HepG2 (cell line): ENCODE measurements around the gene SPPL3. TPM values are rescaled to one million over a fixed set of nuclear protein-coding genes. Genes with fewer than 3 reads are reported as not detected.
A peak's percentile ranks its signal among the peaks of the same experiment; 100 is the strongest.

Experiments
- ARNT2 ChIP-seq: sonication (generic); formaldehyde crosslinking; IDR thresholded peaks from 2 replicates; pipeline ENCODE4 v1.8.0; 2022; ENCODE audit warnings: mild to moderate bottlenecking, low read depth, missing genetic modification reagents, moderate library complexity
- EHMT2 ChIP-seq: fragments of 200-600 bp; sonication (generic); IDR thresholded peaks from 2 replicates; pipeline ENCODE4 v1.7.0; 2017; ENCODE audit warnings: antibody characterized with exemption, low read depth, low read length, borderline replicate concordance
- HNF4A ChIP-seq: sonication (generic); formaldehyde crosslinking; IDR thresholded peaks from 2 replicates; pipeline ENCODE4 v1.4.0; 2020; ENCODE audit warnings: missing genetic modification reagents
- HNRNPLL ChIP-seq: fragments of 200-400 bp; formaldehyde crosslinking; IDR thresholded peaks from 2 replicates; pipeline ENCODE4 v1.6.1; 2017; ENCODE audit warnings: mild to moderate bottlenecking, low read depth, low read length; ENCODE audit not compliant: poor library complexity, severe bottlenecking
- ISL2 ChIP-seq: sonication (generic); formaldehyde crosslinking; IDR thresholded peaks from 2 replicates; pipeline ENCODE4 v1.5.0; 2020; ENCODE audit warnings: missing genetic modification reagents
- KMT2B ChIP-seq: IDR thresholded peaks from 2 replicates; pipeline ENCODE4 v1.6.1; 2016; ENCODE audit warnings: missing genetic modification reagents, missing compliant biosample characterization
- PAF1 ChIP-seq: IDR thresholded peaks from 2 replicates; pipeline ENCODE4 v1.6.1; 2016; ENCODE audit warnings: missing genetic modification reagents, missing compliant biosample characterization
- PCBP1 ChIP-seq: fragments of 200-400 bp; formaldehyde crosslinking; IDR thresholded peaks from 2 replicates; pipeline ENCODE4 v1.6.1; 2017; ENCODE audit warnings: mild to moderate bottlenecking, low read depth, low read length, borderline replicate concordance
- PREB ChIP-seq: sonication (generic); formaldehyde crosslinking; IDR thresholded peaks from 2 replicates; pipeline ENCODE4 v1.4.0; 2020; ENCODE audit warnings: missing genetic modification reagents
- RBAK ChIP-seq: sonication (generic); formaldehyde crosslinking; IDR thresholded peaks from 2 replicates; pipeline ENCODE4 v1.5.1; 2020; ENCODE audit warnings: mild to moderate bottlenecking, missing genetic modification reagents
- TP53 ChIP-seq: sonication (generic); formaldehyde crosslinking; conservative IDR thresholded peaks from 2 replicates; pipeline ENCODE4 v1.4.0; 2020; ENCODE audit warnings: missing genetic modification reagents
- ZBTB7B ChIP-seq: sonication (generic); formaldehyde crosslinking; IDR thresholded peaks from 2 replicates; pipeline ENCODE4 v1.4.0; 2020; ENCODE audit warnings: missing genetic modification reagents
- ZNF331 ChIP-seq: sonication (generic); formaldehyde crosslinking; IDR thresholded peaks from 2 replicates; pipeline ENCODE4 v1.4.0; 2020; ENCODE audit warnings: missing genetic modification reagents
- ZNF543 ChIP-seq: sonication (generic); formaldehyde crosslinking; IDR thresholded peaks from 2 replicates; pipeline ENCODE4 v1.4.0; 2020; ENCODE audit warnings: mild to moderate bottlenecking, missing genetic modification reagents
- ZNF547 ChIP-seq: sonication (generic); formaldehyde crosslinking; IDR thresholded peaks from 2 replicates; pipeline ENCODE4 v1.5.1; 2020; ENCODE audit warnings: mild to moderate bottlenecking, missing genetic modification reagents
- ZNF549 ChIP-seq: sonication (generic); formaldehyde crosslinking; IDR thresholded peaks from 2 replicates; pipeline ENCODE4 v1.5.0; 2020; ENCODE audit warnings: missing genetic modification reagents
- ZNF839 ChIP-seq: sonication (generic); formaldehyde crosslinking; IDR thresholded peaks from 2 replicates; pipeline ENCODE4 v1.4.0; 2020; ENCODE audit warnings: missing genetic modification reagents, mild to moderate bottlenecking, borderline replicate concordance
- ZNF891 ChIP-seq: sonication (generic); formaldehyde crosslinking; IDR thresholded peaks from 2 replicates; pipeline ENCODE4 v1.5.0; 2020; ENCODE audit warnings: mild to moderate bottlenecking, missing genetic modification reagents
- ZSCAN20 ChIP-seq: sonication (generic); formaldehyde crosslinking; IDR thresholded peaks from 2 replicates; pipeline ENCODE4 v1.4.0; 2020; ENCODE audit warnings: missing genetic modification reagents, mild to moderate bottlenecking, borderline replicate concordance
- polyA plus RNA-seq, 8 experiments: library from polyadenylated mRNA; depleted of rRNA in 3 of 8; stranded (reverse) in 7 of 8; unstranded in 1 of 8; fragments of >200 nt; fragmentation: Illumina TruSeq in 4 of 8; extraction: Trizol in 4 of 8; gene quantifications; 2 replicates each; pipeline versions ENCODE4 v1.2.1 to v1.2.3, GENCODE V29; 2011 to 2016; ENCODE audit warnings: low read depth in 4 of 8, missing spikeins in 1 of 8, mixed read lengths in 1 of 8; ENCODE audit not compliant: insufficient read depth in 1 of 8
- total RNA-seq, 5 experiments: library from RNA; depleted of rRNA; stranded (reverse); fragments of >200 nt; fragmentation: Illumina TruSeq; extraction: Trizol; gene quantifications; 2 replicates each; pipeline ENCODE4 v1.2.3, GENCODE V29; 2016; ENCODE audit warnings: low read depth in 1 of 5
- TF ChIP-seq, protein P1 (sequence below): sonication (generic); formaldehyde crosslinking; IDR thresholded peaks from 2 replicates; pipeline ENCODE4 v1.5.0; 2020; ENCODE audit warnings: missing genetic modification reagents
- TF ChIP-seq, protein P2 (sequence below): sonication (generic); formaldehyde crosslinking; conservative IDR thresholded peaks from 2 replicates; pipeline ENCODE4 v1.4.0; 2020; ENCODE audit warnings: mild to moderate bottlenecking, missing genetic modification reagents, moderate library complexity
- TF ChIP-seq, protein P3 (sequence below): sonication (generic); formaldehyde crosslinking; IDR thresholded peaks from 2 replicates; pipeline ENCODE4 v1.4.0; 2020; ENCODE audit warnings: missing genetic modification reagents

The SPPL3 gene
- total and polyA plus RNA-seq, 2 of the 13 experiments (the other 11 are each of a cell fraction or from before 2014, with no cell fraction given): 8.9 to 9.1 TPM

DNA sequence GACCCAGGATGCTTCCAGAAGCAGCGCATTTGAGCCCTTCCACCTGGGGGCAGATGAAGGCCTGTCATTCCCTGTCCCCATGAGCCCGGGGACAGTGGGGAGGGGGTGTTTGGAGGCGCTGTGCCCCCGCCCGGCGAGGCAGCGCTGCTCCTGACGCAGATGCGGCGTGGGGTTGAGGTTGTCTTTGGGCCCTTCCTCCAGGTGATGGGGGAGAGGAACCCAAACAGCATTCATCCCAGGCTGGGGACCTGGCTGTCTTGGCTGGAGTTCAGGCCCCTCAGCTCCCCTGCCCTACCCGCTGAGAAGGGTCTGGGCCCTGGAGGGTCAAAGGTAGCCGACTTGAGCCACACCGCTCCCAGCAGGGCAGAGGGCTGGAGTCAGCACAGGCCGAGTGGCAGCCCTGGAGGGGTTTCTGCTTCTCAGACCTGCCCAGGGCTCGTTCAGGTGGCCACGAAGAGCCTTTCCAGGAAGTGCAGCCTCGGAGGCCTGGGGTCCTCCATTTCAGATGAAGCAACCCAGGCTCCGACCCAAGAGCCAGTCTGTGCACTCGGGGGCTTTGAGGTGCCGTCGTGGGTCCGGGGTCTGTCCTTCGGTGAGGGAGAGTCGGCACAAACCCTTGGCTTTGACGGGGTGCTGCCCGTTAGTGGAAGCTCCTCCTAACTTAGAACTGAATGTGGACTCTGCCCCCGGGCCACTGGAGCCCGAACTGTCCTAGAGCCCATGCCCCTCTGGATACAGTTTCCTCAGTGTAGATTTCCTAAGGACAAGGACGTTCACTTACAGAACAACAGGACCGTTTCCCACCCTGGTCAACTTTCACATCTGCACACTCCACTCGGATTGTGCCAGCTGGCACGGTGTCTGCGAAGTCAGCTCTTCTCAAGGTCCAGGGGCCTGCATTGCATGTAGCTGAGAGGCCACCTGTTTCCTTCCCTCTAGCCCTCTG lies 162.4 kb downstream of the SPPL3 start (continued):
- 0 out of 2 replicates have a peak, but pooled peaks have one; percentile 23 for TF ChIP-seq ZNF331 (CRISPR knock-in tag)
- no peak for TF ChIP-seq ZNF891 (CRISPR knock-in tag)
- no peak for TF ChIP-seq ZNF543 (CRISPR knock-in tag)
- peak; percentile 90; the same call in 1 of the 2 replicates for TF ChIP-seq ZNF549 (CRISPR knock-in tag)
- no peak for TF ChIP-seq PCBP1
- TF ChIP-seq ZNF547 (CRISPR knock-in tag): no peak; the same call in 1 of the 2 replicates
- TF ChIP-seq ARNT2 (CRISPR knock-in tag): no peak
- no peak for TF ChIP-seq EHMT2
- TF ChIP-seq ISL2 (CRISPR knock-in tag): no peak
- TF ChIP-seq PREB (CRISPR knock-in tag): no peak
- TF ChIP-seq KMT2B (CRISPR knock-in tag): no peak
- peak; percentile 27; the same call in 1 of the 2 replicates for TF ChIP-seq ZBTB7B (CRISPR knock-in tag)
- no peak for TF ChIP-seq HNRNPLL
- TF ChIP-seq PAF1 (CRISPR knock-in tag): no peak
- TF ChIP-seq, protein P1, sequence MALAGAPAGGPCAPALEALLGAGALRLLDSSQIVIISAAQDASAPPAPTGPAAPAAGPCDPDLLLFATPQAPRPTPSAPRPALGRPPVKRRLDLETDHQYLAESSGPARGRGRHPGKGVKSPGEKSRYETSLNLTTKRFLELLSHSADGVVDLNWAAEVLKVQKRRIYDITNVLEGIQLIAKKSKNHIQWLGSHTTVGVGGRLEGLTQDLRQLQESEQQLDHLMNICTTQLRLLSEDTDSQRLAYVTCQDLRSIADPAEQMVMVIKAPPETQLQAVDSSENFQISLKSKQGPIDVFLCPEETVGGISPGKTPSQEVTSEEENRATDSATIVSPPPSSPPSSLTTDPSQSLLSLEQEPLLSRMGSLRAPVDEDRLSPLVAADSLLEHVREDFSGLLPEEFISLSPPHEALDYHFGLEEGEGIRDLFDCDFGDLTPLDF (CRISPR knock-in tag): 0 out of 2 replicates have a peak, but pooled peaks have one; percentile 30
- peak; percentile 87 for TF ChIP-seq HNF4A (CRISPR knock-in tag)
- no peak for TF ChIP-seq RBAK (CRISPR knock-in tag)
- TF ChIP-seq TP53 (CRISPR knock-in tag): 0 out of 2 replicates have a peak, but pooled peaks have one; percentile 30
- TF ChIP-seq ZSCAN20 (CRISPR knock-in tag): no peak
- no peak for TF ChIP-seq ZNF839 (CRISPR knock-in tag)
- TF ChIP-seq, protein P2, sequence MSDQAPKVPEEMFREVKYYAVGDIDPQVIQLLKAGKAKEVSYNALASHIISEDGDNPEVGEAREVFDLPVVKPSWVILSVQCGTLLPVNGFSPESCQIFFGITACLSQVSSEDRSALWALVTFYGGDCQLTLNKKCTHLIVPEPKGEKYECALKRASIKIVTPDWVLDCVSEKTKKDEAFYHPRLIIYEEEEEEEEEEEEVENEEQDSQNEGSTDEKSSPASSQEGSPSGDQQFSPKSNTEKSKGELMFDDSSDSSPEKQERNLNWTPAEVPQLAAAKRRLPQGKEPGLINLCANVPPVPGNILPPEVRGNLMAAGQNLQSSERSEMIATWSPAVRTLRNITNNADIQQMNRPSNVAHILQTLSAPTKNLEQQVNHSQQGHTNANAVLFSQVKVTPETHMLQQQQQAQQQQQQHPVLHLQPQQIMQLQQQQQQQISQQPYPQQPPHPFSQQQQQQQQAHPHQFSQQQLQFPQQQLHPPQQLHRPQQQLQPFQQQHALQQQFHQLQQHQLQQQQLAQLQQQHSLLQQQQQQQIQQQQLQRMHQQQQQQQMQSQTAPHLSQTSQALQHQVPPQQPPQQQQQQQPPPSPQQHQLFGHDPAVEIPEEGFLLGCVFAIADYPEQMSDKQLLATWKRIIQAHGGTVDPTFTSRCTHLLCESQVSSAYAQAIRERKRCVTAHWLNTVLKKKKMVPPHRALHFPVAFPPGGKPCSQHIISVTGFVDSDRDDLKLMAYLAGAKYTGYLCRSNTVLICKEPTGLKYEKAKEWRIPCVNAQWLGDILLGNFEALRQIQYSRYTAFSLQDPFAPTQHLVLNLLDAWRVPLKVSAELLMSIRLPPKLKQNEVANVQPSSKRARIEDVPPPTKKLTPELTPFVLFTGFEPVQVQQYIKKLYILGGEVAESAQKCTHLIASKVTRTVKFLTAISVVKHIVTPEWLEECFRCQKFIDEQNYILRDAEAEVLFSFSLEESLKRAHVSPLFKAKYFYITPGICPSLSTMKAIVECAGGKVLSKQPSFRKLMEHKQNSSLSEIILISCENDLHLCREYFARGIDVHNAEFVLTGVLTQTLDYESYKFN (CRISPR knock-in tag): peak; percentile 37
- TF ChIP-seq, protein P3, sequence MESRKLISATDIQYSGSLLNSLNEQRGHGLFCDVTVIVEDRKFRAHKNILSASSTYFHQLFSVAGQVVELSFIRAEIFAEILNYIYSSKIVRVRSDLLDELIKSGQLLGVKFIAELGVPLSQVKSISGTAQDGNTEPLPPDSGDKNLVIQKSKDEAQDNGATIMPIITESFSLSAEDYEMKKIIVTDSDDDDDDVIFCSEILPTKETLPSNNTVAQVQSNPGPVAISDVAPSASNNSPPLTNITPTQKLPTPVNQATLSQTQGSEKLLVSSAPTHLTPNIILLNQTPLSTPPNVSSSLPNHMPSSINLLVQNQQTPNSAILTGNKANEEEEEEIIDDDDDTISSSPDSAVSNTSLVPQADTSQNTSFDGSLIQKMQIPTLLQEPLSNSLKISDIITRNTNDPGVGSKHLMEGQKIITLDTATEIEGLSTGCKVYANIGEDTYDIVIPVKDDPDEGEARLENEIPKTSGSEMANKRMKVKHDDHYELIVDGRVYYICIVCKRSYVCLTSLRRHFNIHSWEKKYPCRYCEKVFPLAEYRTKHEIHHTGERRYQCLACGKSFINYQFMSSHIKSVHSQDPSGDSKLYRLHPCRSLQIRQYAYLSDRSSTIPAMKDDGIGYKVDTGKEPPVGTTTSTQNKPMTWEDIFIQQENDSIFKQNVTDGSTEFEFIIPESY (CRISPR knock-in tag): peak; percentile 25; the same call in 1 of the 2 replicates
